Thoracic aorta (tissue), 2 donors: ENCODE measurements around the gene TECR. TPM values are rescaled to one million over a fixed set of nuclear protein-coding genes. Genes with fewer than 3 reads are reported as not detected.

Source experiments
- ATAC-seq: fragments of 150-250 bp; one replicate; pipeline ENCODE4 v1.8.0; 2017; ENCODE audit warnings: low read depth; ENCODE audit not compliant: insufficient number of reproducible peaks, low FRiP score
- DNase-seq: peaks from one replicate; pipeline ENCODE4 v3.0.0-alpha.2; 2020; ENCODE audit warnings: low spot score
- H3K27ac ChIP-seq, 2 donors: fragments of 200-600 bp; sonication (generic); 1 replicate in 1 of 2; 2 replicates in 1 of 2; pipeline ENCODE4 v1.5.1; 2016; ENCODE audit warnings: mild to moderate bottlenecking in 2 of 2, moderate library complexity in 2 of 2
- H3K27me3 ChIP-seq: fragments of 200-600 bp; sonication (generic); replicated peaks from 2 replicates; pipeline ENCODE4 v1.6.0; 2016; ENCODE audit warnings: mild to moderate bottlenecking; ENCODE audit not compliant: insufficient read depth
- H3K36me3 ChIP-seq: fragments of 200-600 bp; sonication (generic); one replicate; pipeline ENCODE4 v1.5.1; 2016
- H3K4me1 ChIP-seq, 2 donors: fragments of 200-600 bp; sonication (generic); 1 replicate in 1 of 2; 2 replicates in 1 of 2; pipeline versions ENCODE4 v1.5.1 to v1.6.0; 2016; ENCODE audit warnings: low read depth in 2 of 2, mild to moderate bottlenecking in 1 of 2; ENCODE audit not compliant: control insufficient read depth in 1 of 2
- H3K4me3 ChIP-seq: fragments of 200-600 bp; sonication (generic); 2 replicates; pipeline ENCODE4 v1.5.1; 2016; ENCODE audit warnings: mild to moderate bottlenecking
- H3K9me3 ChIP-seq: fragments of 200-600 bp; sonication (generic); 2 replicates; pipeline ENCODE4 v1.5.1; 2016
- total RNA-seq, 2 donors: library from RNA; depleted of rRNA; stranded (reverse); fragments of >200 nt; gene quantifications; one replicate each; pipeline versions ENCODE4 v1.1.0 to v1.2.3, GENCODE V29; 2016
- TF ChIP-seq, protein P1 (sequence below): fragments of 200-600 bp; sonication (generic); IDR thresholded peaks from one replicate; pipeline ENCODE4 v1.5.1; 2019; ENCODE audit warnings: antibody characterized with exemption

TECR gene
- total RNA-seq, 2 donors from 2014 or later = 35.6 to 37.6 TPM

DNA sequence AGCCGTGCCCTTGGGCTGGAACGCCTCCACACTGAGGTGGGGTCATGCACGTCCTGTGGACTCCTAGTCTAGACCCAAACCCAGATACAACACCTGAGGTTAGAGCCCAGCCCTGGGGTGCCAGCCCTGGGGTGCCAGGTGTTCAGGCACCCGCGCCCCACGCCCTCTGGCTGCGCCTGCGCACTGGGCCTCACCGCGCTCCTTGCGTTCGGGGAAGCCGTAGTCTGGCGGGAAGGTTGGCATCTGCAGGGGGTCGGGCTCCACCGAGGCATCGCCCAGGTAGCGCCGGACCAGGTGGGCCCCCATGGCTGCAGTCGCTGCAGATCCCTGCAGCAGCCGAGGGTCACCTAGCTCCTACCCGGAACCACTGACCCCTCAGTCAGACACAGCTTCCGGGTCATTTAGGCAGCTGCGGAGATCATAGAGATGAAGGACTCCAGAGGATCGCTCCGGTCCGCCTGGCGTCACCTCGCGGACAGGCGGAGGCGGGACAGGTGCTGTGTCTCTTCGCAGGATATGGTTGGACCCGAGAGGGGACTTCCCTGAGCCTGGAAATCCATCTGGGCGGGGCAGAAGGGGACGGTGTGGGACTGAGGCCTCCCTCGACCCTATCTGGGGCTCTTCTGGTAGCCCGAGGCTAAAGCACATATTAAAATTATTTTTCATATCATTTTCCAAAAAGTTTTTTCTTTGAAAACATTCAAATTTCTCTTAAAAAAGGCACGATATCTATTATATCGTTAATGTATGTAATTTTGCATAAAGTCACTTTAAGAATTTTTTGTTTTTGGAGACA is 42.5 kb downstream of the TECR start, which contains the start of gene NDUFB7:
TSS of gene NDUFB7 (minus strand) at position 372 of the 796 bp plus-strand sequence. CDS start at position 306, 66 bp downstream.
- peak within 1 kb of the TSS; percentile 53 to 67 for H3K27ac ChIP-seq
- no peaks in the 10 kb centered on the region for H3K9me3 ChIP-seq
- DNase-seq (peak; percentile 75), ATAC-seq (peak; percentile 98)
- no peaks in the 10 kb centered on the region for H3K36me3 ChIP-seq
- TF ChIP-seq, protein P1, sequence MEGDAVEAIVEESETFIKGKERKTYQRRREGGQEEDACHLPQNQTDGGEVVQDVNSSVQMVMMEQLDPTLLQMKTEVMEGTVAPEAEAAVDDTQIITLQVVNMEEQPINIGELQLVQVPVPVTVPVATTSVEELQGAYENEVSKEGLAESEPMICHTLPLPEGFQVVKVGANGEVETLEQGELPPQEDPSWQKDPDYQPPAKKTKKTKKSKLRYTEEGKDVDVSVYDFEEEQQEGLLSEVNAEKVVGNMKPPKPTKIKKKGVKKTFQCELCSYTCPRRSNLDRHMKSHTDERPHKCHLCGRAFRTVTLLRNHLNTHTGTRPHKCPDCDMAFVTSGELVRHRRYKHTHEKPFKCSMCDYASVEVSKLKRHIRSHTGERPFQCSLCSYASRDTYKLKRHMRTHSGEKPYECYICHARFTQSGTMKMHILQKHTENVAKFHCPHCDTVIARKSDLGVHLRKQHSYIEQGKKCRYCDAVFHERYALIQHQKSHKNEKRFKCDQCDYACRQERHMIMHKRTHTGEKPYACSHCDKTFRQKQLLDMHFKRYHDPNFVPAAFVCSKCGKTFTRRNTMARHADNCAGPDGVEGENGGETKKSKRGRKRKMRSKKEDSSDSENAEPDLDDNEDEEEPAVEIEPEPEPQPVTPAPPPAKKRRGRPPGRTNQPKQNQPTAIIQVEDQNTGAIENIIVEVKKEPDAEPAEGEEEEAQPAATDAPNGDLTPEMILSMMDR = peak; percentile 67
- H3K27me3 ChIP-seq = no peaks in the 10 kb centered on the region
- peak within 1 kb of the TSS; percentile 100 for H3K4me3 ChIP-seq
- peaks cover 13 to 24% of the 10 kb centered on the region in 2 donors for H3K4me1 ChIP-seq

- H3K27ac ChIP-seq = no peak overlapping the region
- ATAC-seq = no peak
- peaks cover 12 to 14% of the 10 kb centered on the region in 2 donors for H3K4me1 ChIP-seq
- TF ChIP-seq, protein P1 = no peak
- no peak for DNase-seq
- H3K9me3 ChIP-seq = no peaks in the 10 kb centered on the region
- H3K36me3 ChIP-seq = no peaks in the 10 kb centered on the region
- no peaks in the 10 kb centered on the region for H3K27me3 ChIP-seq
- H3K4me3 ChIP-seq = no peak overlapping the region
Observed at GRCh38 chr19:14575428-14575980, 46.1 kb downstream of the TECR start.

DNA sequence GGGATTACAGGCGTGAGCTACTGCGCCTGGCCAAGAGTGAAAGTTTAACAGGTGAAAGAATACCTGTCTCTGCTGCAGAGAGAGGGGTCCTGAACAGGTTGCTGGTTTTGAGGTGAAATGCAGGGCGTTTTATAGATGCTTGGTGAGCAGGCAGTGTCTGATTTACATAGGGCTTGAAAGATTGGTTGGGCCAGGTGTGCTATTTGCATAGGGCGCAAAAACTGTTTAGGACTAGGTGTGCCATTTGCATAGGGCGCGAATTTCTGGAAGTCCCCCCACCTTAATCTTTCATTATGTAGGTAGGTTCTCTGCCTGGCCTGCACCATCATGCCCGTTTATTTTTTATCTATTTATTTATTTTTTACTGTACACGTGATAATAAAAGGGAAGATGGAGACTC is 47.0 kb downstream of the TECR start:
- TF ChIP-seq, protein P1 = no peak
- ATAC-seq (no peak), DNase-seq (no peak)
- H3K4me3 ChIP-seq = no peak overlapping the region
- peaks cover 4 to 6% of the 10 kb centered on the region in 2 donors for H3K4me1 ChIP-seq
- no peaks in the 10 kb centered on the region for H3K9me3 ChIP-seq
- H3K27ac ChIP-seq = no peak overlapping the region
- H3K36me3 ChIP-seq = no peaks in the 10 kb centered on the region
- no peaks in the 10 kb centered on the region for H3K27me3 ChIP-seq

DNA sequence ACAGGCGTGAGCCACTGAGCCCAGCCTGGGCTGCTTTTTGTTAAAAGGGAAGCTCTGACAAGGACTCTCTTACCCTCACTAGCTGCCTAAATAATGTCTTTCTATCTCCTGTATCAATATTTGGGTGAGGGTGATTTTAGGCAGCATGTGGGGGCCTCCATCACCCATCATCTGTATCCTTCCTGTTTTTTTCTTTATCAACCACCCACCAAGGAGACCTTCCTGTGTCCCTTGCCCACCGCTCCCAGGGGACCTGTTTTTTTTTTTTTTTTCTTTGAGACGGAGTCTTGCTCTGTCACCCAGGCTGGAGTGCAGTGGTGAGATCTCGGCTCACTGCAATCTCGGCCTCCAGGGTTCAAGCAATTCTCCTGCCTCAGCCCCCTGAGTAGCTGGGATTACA is 47.9 kb downstream of the TECR start:
- no peaks in the 10 kb centered on the region for H3K27me3 ChIP-seq
- H3K27ac ChIP-seq = no peak overlapping the region
- no peaks in the 10 kb centered on the region for H3K9me3 ChIP-seq
- TF ChIP-seq, protein P1 = no peak
- peaks cover 2% of the 10 kb centered on the region in 2 donors for H3K4me1 ChIP-seq
- no peak for ATAC-seq
- H3K4me3 ChIP-seq = no peak overlapping the region
- no peaks in the 10 kb centered on the region for H3K36me3 ChIP-seq
- no peak for DNase-seq

- H3K36me3 ChIP-seq = no peaks in the 10 kb centered on the region
- H3K27me3 ChIP-seq = no peaks in the 10 kb centered on the region
- H3K4me1 ChIP-seq = no peaks in the 10 kb centered on the region
- TF ChIP-seq, protein P1 = no peak
- H3K4me3 ChIP-seq = no peak overlapping the region
- DNase-seq = no peak
- ATAC-seq = no peak
- H3K9me3 ChIP-seq = no peaks in the 10 kb centered on the region
- H3K27ac ChIP-seq = no peak overlapping the region
Observed at GRCh38 chr19:14577885-14578427, 48.6 kb downstream of the TECR start.
